ENCODE data around the gene CORO2A. TPM values are rescaled to one million over a fixed set of nuclear protein-coding genes. Genes with fewer than 3 reads are reported as not detected.
A peak's percentile ranks its signal among the peaks of the same experiment; 100 is the strongest.

Gene CORO2A
- total and polyA plus RNA-seq, 2 of the 8 experiments (the other 6 are each of a cell fraction or from before 2014, with no cell fraction given), result 13.7 to 27.9 TPM

GRCh38 chr9:98087420-98088354, 104.8 kb downstream of the CORO2A start:
- H3K23me2 ChIP-seq (ENCODE audit: low read depth, low read length), result peaks cover 2% of the 10 kb centered on the region; the same call in 1 of the 2 replicates
- no peak overlapping the region for H3K27ac ChIP-seq (ENCODE audit: low read depth, low read length)
- FAIRE-seq (no peak), DNase-seq (ENCODE audit: low read depth in 1 of 2, low spot score in 2 of 2) (peak; percentile 36 to 75)
- no peaks in the 10 kb centered on the region for H3K79me1 ChIP-seq (ENCODE audit: low read depth, low read length)
- no peak overlapping the region for H3K23ac ChIP-seq (ENCODE audit: insufficient read length)
- H2AK5ac ChIP-seq (ENCODE audit: low read depth, low read length), result no peak overlapping the region
- H3K27me3 ChIP-seq (replicated peaks in 1 of 4; ENCODE audit: control insufficient read depth in 3 of 4, extremely low read depth in 1 of 4, insufficient read depth in 3 of 4, low read length in 3 of 4), result no peaks in the 10 kb centered on the region; a peak in 2 of 7 replicates
- H4K20me1 ChIP-seq (replicated peaks in 1 of 2; ENCODE audit: control insufficient read depth in 1 of 2, insufficient read depth in 2 of 2, low read length in 2 of 2), result peaks cover 0 to 2% of the 10 kb centered on the region in 2 experiments
- peak overlapping the region in 2 of 4 experiments; percentile 32 to 42; a peak in 3 of 7 replicates for H3K9ac ChIP-seq (replicated peaks in 1 of 4; ENCODE audit: extremely low read depth in 1 of 4, low read depth in 3 of 4, low read length in 3 of 4)
- peak overlapping the region; percentile 46; the same call in 1 of the 2 replicates for H2AFZ ChIP-seq (ENCODE audit: low read length)
- H3K4me3 ChIP-seq (ENCODE audit: extremely low read depth in 1 of 4, insufficient read depth in 2 of 4, low read depth in 3 of 4, low read length in 4 of 4), result peak overlapping the region; percentile 18 to 51 (median 32); a peak in 6 of 8 replicates
- H2BK15ac ChIP-seq (ENCODE audit: low read length), result peak overlapping the region; percentile 54; the same call in 1 of the 2 replicates
- H4K91ac ChIP-seq (replicated peaks; ENCODE audit: insufficient read length, low read length), result peak overlapping the region; percentile 29
- 14% methylated on average over 63 of the region's 92 CpGs; no CpG with 5 or more reads in 1 of the 2 experiments for WGBS, 2 experiments (ENCODE audit: extremely low coverage in 1 of 2, insufficient coverage in 1 of 2, insufficient read length in 1 of 2, insufficient replicate concordance in 2 of 2, low coverage in 1 of 2, low lambda C conversion rate in 2 of 2, missing lambda C conversion rate in 1 of 2)
- no peak overlapping the region for H3K56ac ChIP-seq (replicated peaks; ENCODE audit: insufficient read length, low read depth, low read length)
- ChIA-PET POLR2A (ENCODE audit: partially characterized antibody) (interaction anchor here (0.7 to 1.2 kb wide), 5 partner anchors 14 to 1667 kb away, joined by 3 to 6 read pairs (median 3); no protein-coding TSS in a partner anchor), CTCF (ENCODE audit: partially characterized antibody) (interaction anchor here (1.0 to 3.5 kb wide), 7 partner anchors 7 to 116 kb away, joined by 3 to 29 read pairs (median 3); no protein-coding TSS in a partner anchor)
- no peak overlapping the region for H2BK5ac ChIP-seq (ENCODE audit: low read depth, low read length)
- no peak overlapping the region for H4K5ac ChIP-seq (ENCODE audit: insufficient read length, low read depth, low read length)
- peak overlapping the region; percentile 50; the same call in 1 of the 2 replicates for H2BK12ac ChIP-seq (ENCODE audit: low read depth, low read length)
- H3K79me2 ChIP-seq (ENCODE audit: control insufficient read depth in 1 of 2, insufficient read depth in 2 of 2, low read length in 2 of 2), result no peaks in the 10 kb centered on the region
- H3K4me2 ChIP-seq (ENCODE audit: insufficient read depth in 1 of 2, low read depth in 2 of 2, low read length in 2 of 2), result peak overlapping the region; percentile 61 to 63
- no peak overlapping the region for H2BK120ac ChIP-seq (replicated peaks; ENCODE audit: low read depth, low read length)
- H2BK20ac ChIP-seq (ENCODE audit: low read length), result no peak overlapping the region
- peaks cover 2 to 5% (median 3%) of the 10 kb centered on the region in 4 experiments; a peak in 5 of 8 replicates for H3K36me3 ChIP-seq (ENCODE audit: control insufficient read depth in 2 of 4, insufficient read depth in 4 of 4, low read length in 3 of 4)
- H3K18ac ChIP-seq (ENCODE audit: extremely low read depth, low read length), result peak overlapping the region; percentile 86
- no peak overlapping the region for H3K4ac ChIP-seq (replicated peaks; ENCODE audit: insufficient read length, low read depth, low read length)
- H3K14ac ChIP-seq (ENCODE audit: insufficient read length), result no peak overlapping the region
- peak overlapping the region; percentile 77 for H4K8ac ChIP-seq (ENCODE audit: extremely low read depth, insufficient read depth, low read length)
- H3K9me3 ChIP-seq (ENCODE audit: insufficient read depth in 2 of 2, low read depth in 1 of 2, low read length in 1 of 2), result no peaks in the 10 kb centered on the region; a peak in 1 of 4 replicates
- H3K4me1 ChIP-seq (replicated peaks in 1 of 4; ENCODE audit: control insufficient read depth in 3 of 4, insufficient read depth in 4 of 4, low read length in 3 of 4), result peaks cover 5 to 26% (median 11%) of the 10 kb centered on the region in 4 experiments; a peak in 6 of 7 replicates
- no peak for TF ChIP-seq RFX5 (IDR thresholded peaks at IDR 0.05; ENCODE audit: borderline replicate concordance, low read depth, low read length)
- TF ChIP-seq RAD21 (IDR thresholded peaks at IDR 0.05 in 1 of 2, conservative IDR thresholded peaks at IDR 0.05 in 1 of 2; ENCODE audit: low read depth in 2 of 2, low read length in 2 of 2), result peak in 1 of 2 experiments; percentile 18; a peak in 1 of 4 replicates
- no peak for TF ChIP-seq GABPA (IDR thresholded peaks at IDR 0.05; ENCODE audit: borderline replicate concordance, insufficient read depth, low read length)
- peak in 1 of 2 experiments; percentile 89; a peak in 1 of 4 replicates for TF ChIP-seq HDAC2 (IDR thresholded peaks at IDR 0.05; ENCODE audit: borderline replicate concordance in 1 of 2, low read depth in 2 of 2, low read length in 2 of 2)
- peak; percentile 84 for TF ChIP-seq EGR1 (IDR thresholded peaks at IDR 0.05; ENCODE audit: borderline replicate concordance, low read depth, low read length)
- no peak; the same call in 1 of the 2 replicates for TF ChIP-seq RBBP5 (IDR thresholded peaks at IDR 0.05; ENCODE audit: borderline replicate concordance, low read depth, low read length)
- no peak for TF ChIP-seq SAP30 (IDR thresholded peaks at IDR 0.05; ENCODE audit: insufficient read depth, insufficient replicate concordance, low read length)
- no peak for TF ChIP-seq JUND (IDR thresholded peaks at IDR 0.05; ENCODE audit: low read length)
- TF ChIP-seq TAF1 (IDR thresholded peaks at IDR 0.05; ENCODE audit: low read depth, low read length), result 0 out of 2 replicates have a peak, but pooled peaks have one; percentile 34
